Measurements from ENCODE around the gene ABCA3.

DNA sequence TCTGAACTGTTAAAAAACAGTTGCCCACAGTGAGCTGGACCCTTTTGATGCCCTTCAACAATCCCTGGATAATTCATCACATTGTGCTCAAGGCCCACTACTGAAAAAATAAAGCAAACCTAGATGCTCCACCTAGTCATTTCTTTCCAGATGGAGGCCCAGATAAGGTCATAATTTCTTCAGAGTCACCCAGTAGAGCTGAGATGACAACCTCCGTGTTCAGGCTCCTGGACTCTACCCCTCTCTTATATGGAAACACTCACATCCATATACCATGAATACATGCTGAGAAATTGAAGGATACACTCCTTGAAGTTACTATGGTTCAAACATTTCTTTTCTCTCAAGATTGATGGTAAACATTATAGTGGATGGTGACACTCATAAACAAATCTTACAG is 2.7 kb upstream of the ABCA3 start:
- TF ChIP-seq, protein P1, sequence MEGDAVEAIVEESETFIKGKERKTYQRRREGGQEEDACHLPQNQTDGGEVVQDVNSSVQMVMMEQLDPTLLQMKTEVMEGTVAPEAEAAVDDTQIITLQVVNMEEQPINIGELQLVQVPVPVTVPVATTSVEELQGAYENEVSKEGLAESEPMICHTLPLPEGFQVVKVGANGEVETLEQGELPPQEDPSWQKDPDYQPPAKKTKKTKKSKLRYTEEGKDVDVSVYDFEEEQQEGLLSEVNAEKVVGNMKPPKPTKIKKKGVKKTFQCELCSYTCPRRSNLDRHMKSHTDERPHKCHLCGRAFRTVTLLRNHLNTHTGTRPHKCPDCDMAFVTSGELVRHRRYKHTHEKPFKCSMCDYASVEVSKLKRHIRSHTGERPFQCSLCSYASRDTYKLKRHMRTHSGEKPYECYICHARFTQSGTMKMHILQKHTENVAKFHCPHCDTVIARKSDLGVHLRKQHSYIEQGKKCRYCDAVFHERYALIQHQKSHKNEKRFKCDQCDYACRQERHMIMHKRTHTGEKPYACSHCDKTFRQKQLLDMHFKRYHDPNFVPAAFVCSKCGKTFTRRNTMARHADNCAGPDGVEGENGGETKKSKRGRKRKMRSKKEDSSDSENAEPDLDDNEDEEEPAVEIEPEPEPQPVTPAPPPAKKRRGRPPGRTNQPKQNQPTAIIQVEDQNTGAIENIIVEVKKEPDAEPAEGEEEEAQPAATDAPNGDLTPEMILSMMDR (IDR thresholded peaks at IDR 0.05), result no peak
- TF ChIP-seq POLR2AphosphoS5 (IDR thresholded peaks at IDR 0.05) (no peak), POLR2A (IDR thresholded peaks at IDR 0.05) (no peak), EP300 (IDR thresholded peaks at IDR 0.05) (no peak)

All from suprapubic skin (tissue), 4 donors.